HAP-1 (cell line): Measurements from ENCODE around the gene TMEM8B.
"Not testable (repeated sequence)": the region's sequence is repeated elsewhere in the genome, so short reads cannot be mapped to it uniquely, and the experiment has no call there.

Experiments
- DNase-seq, 2 experiments: peaks; one replicate each; pipeline ENCODE4 v3.0.0-alpha.2; 2016 to 2020; ENCODE audit warnings: low spot score in 2 of 2
- H3K27me3 ChIP-seq: fragments of 250-450 bp; sonication (Bioruptor Pico); 2 replicates; pipeline ENCODE4 v1.5.1; 2020; ENCODE audit warnings: low read depth, mild to moderate bottlenecking, moderate library complexity
- H3K36me3 ChIP-seq: fragments of 250-450 bp; sonication (Bioruptor Pico); replicated peaks from 2 replicates; pipeline ENCODE4 v1.5.1; 2020; ENCODE audit warnings: mild to moderate bottlenecking
- H3K4me1 ChIP-seq: fragments of 250-450 bp; sonication (Bioruptor Pico); 2 replicates; pipeline ENCODE4 v1.5.1; 2020; ENCODE audit warnings: mild to moderate bottlenecking
- H3K4me3 ChIP-seq: fragments of 250-450 bp; sonication (Bioruptor Pico); 2 replicates; pipeline ENCODE4 v1.5.1; 2020; ENCODE audit warnings: mild to moderate bottlenecking, moderate library complexity
- H3K9me3 ChIP-seq: fragments of 250-450 bp; sonication (Bioruptor Pico); 2 replicates; pipeline ENCODE4 v1.5.1; 2020; ENCODE audit warnings: mild to moderate bottlenecking, moderate library complexity
- in situ Hi-C: fragments of 300-500 bp; cut with MboI; formaldehyde crosslinking; loops from 3 replicates; pipeline ENCODE4 v1.14.3; 2020; ENCODE audit warnings: low sequenced_read_pairs, inconsistent platforms, mixed read lengths

Gene TMEM8B

DNA sequence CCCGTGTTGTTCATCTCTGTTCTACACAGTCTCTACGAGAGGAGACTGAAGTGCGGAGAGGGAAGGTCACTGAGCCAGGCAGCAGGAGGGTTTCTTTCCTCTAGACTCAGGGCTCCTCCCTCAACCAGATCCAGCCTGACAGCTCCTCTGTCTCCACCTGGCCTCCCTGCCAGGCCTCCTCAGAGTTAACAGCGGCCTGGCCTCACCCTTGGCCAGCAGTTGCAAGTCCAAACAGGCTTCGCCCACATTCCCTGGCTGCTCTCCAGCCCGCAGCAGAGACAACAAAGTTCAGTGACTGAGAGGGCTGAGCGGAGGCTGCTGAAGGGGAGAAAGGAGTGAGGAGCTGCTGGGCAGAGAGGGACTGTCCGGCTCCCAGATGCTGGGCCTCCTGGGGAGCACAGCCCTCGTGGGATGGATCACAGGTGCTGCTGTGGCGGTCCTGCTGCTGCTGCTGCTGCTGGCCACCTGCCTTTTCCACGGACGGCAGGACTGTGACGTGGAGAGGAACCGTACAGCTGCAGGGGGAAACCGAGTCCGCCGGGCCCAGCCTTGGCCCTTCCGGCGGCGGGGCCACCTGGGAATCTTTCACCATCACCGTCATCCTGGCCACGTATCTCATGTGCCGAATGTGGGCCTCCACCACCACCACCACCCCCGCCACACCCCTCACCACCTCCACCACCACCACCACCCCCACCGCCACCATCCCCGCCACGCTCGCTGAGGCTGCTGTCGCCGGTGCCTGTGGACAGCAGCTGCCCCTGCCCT lies 77.1 kb downstream of the TMEM8B start, which contains the start of gene HRCT1:
Gene HRCT1, plus strand, starts transcription at position 291 of the 768 bp plus-strand sequence. Its CDS starts 86 bp downstream, at position 377.
- no peaks in the 10 kb centered on the region for H3K36me3 ChIP-seq
- H3K27me3 ChIP-seq: peaks cover 9% of the 10 kb centered on the region
- H3K4me3 ChIP-seq: no peak within 1 kb of the TSS
- no peaks in the 10 kb centered on the region for H3K9me3 ChIP-seq
- in situ Hi-C loops: loop anchor here (5.0 to 10.0 kb wide), 2 partner anchors 41 to 119 kb away; no protein-coding TSS in a partner anchor
- DNase-seq: no peak
- peaks cover 15% of the 10 kb centered on the region for H3K4me1 ChIP-seq

DNA sequence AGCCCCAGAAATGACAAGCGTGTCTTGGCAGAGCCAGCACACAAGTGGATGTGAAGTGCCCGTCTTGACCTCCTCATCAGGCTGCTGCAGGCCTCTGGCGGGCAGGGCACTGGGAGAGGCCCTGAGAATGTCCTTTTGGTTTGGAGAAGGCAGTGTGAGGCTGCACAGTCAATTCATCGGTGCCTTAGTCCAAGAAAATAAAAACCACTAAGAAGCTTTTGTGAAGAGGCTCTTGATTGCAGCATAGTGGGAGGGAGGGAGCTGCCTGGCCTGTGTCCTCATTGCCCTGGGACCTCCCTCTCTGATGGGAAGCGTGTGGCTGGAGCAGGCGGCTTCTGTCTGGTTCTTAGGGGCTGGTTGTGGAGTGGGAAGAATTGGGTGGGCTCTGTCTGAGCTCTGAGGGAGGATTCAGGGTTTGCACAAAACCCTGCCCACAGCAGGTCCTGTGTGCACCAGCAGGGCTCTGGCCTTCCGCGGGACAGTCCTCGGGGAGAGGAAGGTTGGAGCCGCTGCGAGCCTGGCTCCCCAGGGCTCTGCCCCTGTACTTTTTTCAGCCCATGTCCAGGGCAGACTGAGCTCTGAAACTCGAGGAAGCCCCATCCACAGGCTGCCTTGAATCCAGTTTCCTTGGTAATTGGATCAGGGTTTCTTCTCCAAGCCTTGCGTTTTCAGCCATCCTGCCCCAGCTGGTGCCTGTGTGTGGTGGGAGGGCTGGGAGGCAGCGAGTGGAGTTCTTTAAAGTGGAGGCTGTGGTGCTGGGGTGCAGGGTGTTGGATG lies 78.1 kb downstream of the TMEM8B start:
- Histone ChIP-seq H3K27me3 (peaks cover 3% of the 10 kb centered on the region), H3K4me3 (no peak overlapping the region), H3K36me3 (no peaks in the 10 kb centered on the region), H3K4me1 (peaks cover 15% of the 10 kb centered on the region), H3K9me3 (no peaks in the 10 kb centered on the region)
- in situ Hi-C loops: loop anchor here (5.0 to 10.0 kb wide), 2 partner anchors 40 to 118 kb away; no protein-coding TSS in a partner anchor
- no peak for DNase-seq

DNA sequence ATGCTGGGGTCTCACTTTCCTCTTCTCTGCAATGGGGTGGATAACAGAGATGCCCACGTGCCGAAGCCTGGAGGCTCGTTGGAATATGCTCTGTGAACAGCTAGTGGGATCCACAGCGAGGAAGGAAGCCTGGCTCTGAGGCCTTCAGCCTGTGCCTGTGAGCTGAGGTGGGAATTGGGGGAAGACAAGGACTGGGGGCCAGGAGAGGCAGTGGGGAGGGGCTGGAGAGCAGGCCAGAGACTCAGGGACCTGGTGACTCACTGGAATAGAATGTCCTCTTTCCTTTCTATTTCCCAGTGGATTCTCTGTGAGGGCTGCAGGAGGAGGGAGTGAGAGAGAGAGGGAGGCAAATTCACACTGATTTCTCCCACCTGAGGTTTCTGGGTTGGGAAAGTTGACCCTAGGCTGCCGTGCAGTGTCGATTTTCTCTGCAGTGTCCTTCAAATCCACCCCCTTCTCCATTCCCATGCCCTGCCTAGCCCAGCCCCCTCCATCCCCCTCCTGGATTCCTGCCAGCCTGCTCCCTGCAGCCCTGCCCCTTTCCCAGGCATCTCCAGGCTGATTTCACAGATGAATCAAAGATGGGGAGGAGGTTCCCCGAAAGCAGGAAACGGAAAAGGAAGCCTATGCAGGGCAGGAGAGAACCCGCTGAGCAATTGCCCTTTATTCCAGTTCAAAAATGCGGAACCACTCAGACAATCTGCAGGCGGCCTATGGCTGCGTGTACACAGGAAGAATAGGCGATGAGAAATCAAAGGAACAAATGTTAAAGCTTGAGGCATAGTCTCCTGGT lies 78.9 kb downstream of the TMEM8B start:
- Histone ChIP-seq H3K4me1 (peaks cover 15% of the 10 kb centered on the region), H3K9me3 (no peaks in the 10 kb centered on the region), H3K36me3 (no peaks in the 10 kb centered on the region), H3K4me3 (no peak overlapping the region), H3K27me3 (no peaks in the 10 kb centered on the region)
- in situ Hi-C loops: loop anchor here (5.0 to 10.0 kb wide), 2 partner anchors 39 to 117 kb away; no protein-coding TSS in a partner anchor
- peak in 1 of 2 experiments; percentile 74 for DNase-seq

DNA sequence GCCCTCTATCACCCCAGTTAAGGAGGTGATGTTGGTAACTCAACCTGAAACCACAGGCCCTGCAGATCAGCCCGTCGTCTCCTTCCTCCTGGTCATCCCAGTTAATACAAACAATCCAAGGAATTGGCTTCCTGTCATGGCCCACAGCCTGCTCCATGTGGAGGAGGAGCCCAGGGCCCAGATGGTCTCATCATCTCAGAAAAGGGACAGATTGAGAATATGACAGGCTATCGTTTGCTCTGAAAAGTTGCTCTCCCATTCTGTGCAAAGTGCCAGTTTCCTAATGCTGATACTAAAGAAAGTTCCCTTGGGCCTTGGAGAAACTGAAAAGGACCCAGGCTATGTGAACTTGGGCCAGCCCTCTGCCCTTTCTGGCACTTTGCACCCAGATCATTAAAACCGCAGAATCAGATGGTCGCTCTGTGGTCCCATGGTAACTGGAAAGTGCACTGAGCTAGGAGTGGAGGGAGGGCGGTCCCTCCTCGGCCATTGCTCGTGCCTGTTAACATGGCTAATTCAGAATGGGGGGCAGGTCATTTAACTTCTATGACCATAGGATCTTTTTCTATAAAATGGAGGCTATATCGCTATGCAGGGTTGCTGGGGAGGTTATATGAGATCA lies 79.6 kb downstream of the TMEM8B start:
- no peak overlapping the region for H3K4me3 ChIP-seq
- in situ Hi-C loops: loop anchor here (5.0 to 10.0 kb wide), 2 partner anchors 39 to 116 kb away; no protein-coding TSS in a partner anchor
- H3K27me3 ChIP-seq: no peaks in the 10 kb centered on the region
- H3K36me3 ChIP-seq: no peaks in the 10 kb centered on the region
- H3K9me3 ChIP-seq: no peaks in the 10 kb centered on the region
- DNase-seq: no peak
- H3K4me1 ChIP-seq: peaks cover 15% of the 10 kb centered on the region

DNA sequence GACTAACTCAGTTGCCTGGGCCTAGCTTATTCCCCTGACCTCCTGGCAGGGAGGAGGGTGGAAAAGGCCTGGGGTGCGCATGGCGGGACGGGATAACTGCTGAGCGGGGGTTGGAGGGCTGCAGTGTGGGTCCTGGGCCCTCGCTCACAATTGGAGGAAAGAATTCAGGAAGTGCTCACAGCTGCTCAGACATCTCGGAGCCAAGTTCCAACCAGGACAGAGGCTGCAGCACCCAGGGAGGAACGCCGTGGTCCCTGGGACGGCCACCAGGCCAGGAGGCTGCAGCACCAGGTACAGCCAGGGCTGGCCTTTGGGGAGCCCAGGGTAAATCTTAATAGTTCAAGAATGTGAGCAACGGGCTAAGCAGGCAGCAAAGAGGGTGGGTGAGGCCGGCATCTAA lies 80.2 kb downstream of the TMEM8B start, which contains the start of gene SPAAR:
Gene SPAAR, plus strand, starts transcription at position 217 of the 400 bp plus-strand sequence. CDS start 974 bp downstream, outside the sequence.
- Histone ChIP-seq H3K27me3 (no peaks in the 10 kb centered on the region), H3K9me3 (no peaks in the 10 kb centered on the region), H3K36me3 (no peaks in the 10 kb centered on the region), H3K4me1 (peaks cover 15% of the 10 kb centered on the region), H3K4me3 (no peak within 1 kb of the TSS)
- no peak for DNase-seq
- in situ Hi-C loops: loop anchor here (5.0 to 10.0 kb wide), 2 partner anchors 38 to 116 kb away; no protein-coding TSS in a partner anchor

DNA sequence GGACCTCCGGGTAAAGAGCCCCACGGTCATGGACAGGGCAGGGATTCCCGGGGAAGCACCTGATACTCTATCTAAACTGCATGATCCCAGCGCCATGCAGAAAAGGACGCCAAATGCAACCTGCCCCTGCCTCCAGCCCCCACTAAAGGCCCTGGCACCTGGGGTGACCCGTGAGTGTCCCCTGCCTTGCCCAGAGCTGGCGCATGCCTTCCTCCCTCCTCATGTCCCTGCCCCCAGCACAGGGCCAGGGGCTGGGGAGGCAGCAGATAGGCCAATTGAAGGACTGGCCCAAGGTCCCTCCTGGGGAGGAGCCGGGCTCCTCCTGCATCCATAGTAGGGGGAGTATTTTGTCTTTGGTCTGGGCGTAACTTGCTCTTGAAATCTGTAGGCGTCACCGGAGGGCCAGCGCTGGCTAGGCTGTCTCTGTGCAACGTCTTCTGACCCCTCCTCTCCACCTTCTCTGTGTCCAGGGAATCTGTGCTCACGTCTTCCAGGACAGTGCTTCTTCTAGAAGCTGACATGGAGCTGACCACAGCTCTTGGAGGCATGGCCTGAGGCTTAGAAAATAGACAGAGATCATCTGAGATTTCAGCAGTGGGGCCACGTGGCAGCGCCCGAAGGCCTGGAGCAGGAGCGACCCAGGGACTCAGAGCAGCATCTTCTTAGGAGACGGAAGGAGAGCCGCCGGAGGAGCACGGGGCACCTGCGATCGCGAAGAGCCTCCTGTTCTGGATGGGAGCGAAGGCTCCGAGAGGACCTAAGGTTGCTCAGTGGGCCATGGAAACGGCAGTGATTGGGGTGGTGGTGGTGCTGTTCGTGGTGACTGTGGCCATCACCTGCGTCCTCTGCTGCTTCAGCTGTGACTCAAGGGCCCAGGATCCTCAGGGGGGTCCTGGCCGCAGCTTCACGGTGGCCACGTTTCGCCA lies 80.9 kb downstream of the TMEM8B start:
- no peaks in the 10 kb centered on the region for H3K36me3 ChIP-seq
- DNase-seq: no peak
- in situ Hi-C loops: loop anchor here (5.0 to 10.0 kb wide), 2 partner anchors 37 to 115 kb away; no protein-coding TSS in a partner anchor
- no peaks in the 10 kb centered on the region for H3K9me3 ChIP-seq
- H3K4me3 ChIP-seq: no peak overlapping the region
- peaks cover 15% of the 10 kb centered on the region for H3K4me1 ChIP-seq
- no peaks in the 10 kb centered on the region for H3K27me3 ChIP-seq

DNA sequence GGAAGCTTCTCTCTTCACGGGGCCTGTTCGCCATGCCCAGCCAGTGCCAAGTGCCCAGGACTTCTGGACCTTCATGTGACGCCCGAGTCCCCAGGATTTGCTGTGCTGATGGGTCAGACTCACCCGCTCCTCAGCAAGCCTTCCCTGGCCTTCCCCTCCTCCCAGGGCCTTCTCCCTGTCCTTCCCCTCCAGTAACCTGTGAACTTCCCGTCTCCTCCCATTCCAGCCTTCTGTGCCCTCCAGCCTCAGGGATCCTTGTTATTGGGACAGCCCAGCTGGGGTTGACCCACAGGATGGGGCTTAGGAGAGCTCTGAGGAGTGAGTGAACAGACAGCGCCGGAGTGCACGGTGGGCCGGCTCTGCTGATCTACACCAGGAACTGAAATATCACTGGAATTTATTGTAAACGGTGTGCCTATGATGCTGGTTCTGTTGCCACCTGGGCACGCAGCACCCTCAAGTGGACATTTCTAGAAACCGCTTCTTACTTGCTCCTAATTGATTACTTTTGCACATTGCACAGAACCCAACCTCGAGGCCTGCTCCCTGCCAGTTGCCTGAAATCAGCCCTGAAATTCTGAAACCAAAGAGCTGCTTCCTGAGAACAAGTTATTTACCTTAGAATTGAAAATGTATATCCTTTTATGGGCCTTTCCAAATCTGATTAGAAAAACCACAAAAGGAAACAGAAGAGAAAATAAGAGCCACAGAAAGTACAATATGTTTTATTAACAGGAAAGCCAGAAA lies 81.8 kb downstream of the TMEM8B start:
- Histone ChIP-seq H3K4me1 (peaks cover 15% of the 10 kb centered on the region), H3K4me3 (no peak overlapping the region), H3K36me3 (no peaks in the 10 kb centered on the region), H3K9me3 (no peaks in the 10 kb centered on the region), H3K27me3 (no peaks in the 10 kb centered on the region)
- in situ Hi-C loops: no loop called here
- DNase-seq: peak; percentile 59 to 64

DNA sequence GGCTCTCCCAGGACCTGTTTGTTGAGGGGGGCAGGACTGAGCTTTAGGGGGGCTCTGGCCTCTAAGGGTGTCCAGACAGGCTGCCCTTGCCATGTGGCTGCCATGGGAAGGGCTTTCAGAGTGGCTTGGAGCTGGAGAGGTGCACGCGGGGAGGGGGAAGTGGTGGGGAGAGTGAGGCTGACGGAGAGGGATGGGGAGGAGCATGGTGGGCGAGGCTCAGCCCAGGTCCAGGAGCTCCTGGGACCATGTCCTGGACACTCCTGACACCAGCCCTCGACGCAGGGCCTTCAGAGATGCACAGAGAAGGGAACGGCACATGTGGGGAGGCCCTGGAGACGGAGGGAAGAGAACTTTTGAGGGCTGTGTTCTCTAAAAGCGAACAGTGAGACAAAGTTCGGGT lies 82.7 kb downstream of the TMEM8B start:
- Histone ChIP-seq H3K4me3 (no peak overlapping the region), H3K36me3 (no peaks in the 10 kb centered on the region), H3K4me1 (peaks cover 15% of the 10 kb centered on the region), H3K27me3 (no peaks in the 10 kb centered on the region), H3K9me3 (no peaks in the 10 kb centered on the region)
- in situ Hi-C loops: no loop called here
- DNase-seq: no peak

DNA sequence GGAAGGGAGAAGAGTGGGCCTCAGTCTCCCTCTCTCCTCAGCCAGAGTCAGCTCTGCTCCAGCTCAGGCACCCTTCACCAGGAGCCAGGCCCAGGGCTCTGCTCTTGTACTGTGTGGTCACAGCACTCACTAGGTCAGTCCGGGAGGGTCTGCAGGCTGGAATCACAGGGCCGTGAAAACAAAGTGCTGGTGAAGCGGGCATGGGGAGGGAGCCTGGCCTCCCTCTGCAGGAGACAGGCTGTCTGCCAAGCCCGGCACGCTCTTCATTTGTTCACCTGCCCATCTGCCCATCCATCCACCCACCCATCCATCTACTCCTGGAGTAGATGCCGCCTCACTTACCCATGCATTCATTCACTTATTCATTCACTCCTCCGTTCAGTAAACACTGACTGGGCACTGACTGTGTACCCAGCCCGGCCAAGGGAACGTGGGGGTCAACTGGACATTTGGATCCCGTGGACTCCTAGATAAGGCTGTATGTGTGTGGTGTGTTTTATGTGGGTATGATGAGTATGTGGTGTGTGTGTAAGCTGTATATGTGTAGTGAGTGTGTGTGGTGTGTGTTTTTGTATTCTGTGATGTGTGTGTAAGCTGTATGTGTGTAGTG lies 83.9 kb downstream of the TMEM8B start:
- no peaks in the 10 kb centered on the region for H3K36me3 ChIP-seq
- in situ Hi-C loops: no loop called here
- DNase-seq: no peak
- H3K4me1 ChIP-seq: peaks cover 7% of the 10 kb centered on the region
- H3K27me3 ChIP-seq: no peaks in the 10 kb centered on the region
- H3K4me3 ChIP-seq: no peak overlapping the region
- no peaks in the 10 kb centered on the region for H3K9me3 ChIP-seq

DNA sequence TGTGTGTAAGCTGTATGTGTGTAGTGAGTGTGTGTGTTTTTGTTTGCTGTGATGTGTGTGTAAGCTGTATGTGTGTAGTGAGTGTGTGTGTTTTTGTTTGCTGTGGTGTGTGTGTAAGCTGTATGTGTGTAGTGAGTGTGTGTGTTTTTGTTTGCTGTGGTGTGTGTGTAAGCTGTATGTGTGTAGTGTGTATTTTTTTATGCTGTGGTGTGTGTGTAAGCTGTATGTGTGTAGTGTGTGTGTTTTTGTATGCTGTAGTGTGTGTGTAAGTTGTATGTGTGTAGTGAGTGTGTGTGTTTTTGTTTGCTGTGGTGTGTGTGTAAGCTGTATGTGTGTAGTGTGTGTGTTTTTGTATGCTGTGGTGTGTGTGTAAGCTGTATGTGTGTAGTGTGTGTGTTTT lies 84.4 kb downstream of the TMEM8B start:
- in situ Hi-C loops, H3K4me3 ChIP-seq, H3K4me1 ChIP-seq: not testable (repeated sequence)

DNA sequence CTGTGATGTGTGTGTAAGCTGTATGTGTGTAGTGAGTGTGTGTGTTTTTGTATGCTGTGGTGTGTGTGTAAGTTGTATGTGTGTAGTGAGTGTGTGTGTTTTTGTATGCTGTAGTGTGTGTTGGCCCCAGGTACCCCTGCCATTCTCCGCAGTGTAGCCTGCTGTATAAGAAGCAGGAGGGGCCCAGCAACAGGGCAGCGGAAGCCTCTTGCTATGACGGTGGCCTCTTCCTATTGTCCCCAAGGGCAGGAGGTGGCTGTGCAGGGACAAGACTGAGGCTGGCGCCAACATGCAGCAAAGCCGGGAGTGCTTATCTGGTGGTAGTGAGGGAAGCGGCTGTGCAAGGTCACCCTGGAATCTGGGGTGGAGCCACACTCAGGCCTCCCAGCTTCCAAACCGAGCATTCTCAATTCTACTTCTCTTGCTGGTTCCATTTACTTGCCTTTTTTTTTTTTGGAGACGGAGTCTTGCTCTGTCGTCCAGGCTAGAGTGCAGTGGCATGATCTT lies 85.3 kb downstream of the TMEM8B start:
- in situ Hi-C loops: no loop called here
- DNase-seq: peak; percentile 30 to 61
- Histone ChIP-seq H3K36me3 (no peaks in the 10 kb centered on the region), H3K4me3 (no peak overlapping the region), H3K4me1 (no peaks in the 10 kb centered on the region), H3K9me3 (no peaks in the 10 kb centered on the region), H3K27me3 (no peaks in the 10 kb centered on the region)

More for the DNA sequence above, 84.4 kb downstream of the TMEM8B start:
- not testable (repeated sequence) for H3K36me3 ChIP-seq, H3K9me3 ChIP-seq, H3K27me3 ChIP-seq, DNase-seq
